WTC11 (cell line): ENCODE results near the gene ARAP1.

Experiments
- CREB1 ChIP-seq: sonication (generic); formaldehyde crosslinking; IDR thresholded peaks from 2 replicates; pipeline ENCODE4 v1.8.0; 2023; ENCODE audit warnings: mild to moderate bottlenecking, missing genetic modification reagents
- ELF4 ChIP-seq: sonication (generic); formaldehyde crosslinking; IDR thresholded peaks from 2 replicates; pipeline ENCODE4 v1.8.1; 2022; ENCODE audit warnings: low read depth, mild to moderate bottlenecking, moderate library complexity, missing genetic modification reagents
- FOXJ3 ChIP-seq: sonication (generic); formaldehyde crosslinking; IDR thresholded peaks from 2 replicates; pipeline ENCODE4 v1.9.0; 2021; ENCODE audit warnings: missing genetic modification reagents, mild to moderate bottlenecking, borderline replicate concordance
- NFYB ChIP-seq: sonication (generic); formaldehyde crosslinking; conservative IDR thresholded peaks from 2 replicates; pipeline ENCODE4 v1.8.0; 2022; ENCODE audit warnings: low read depth, missing genetic modification reagents
- NR1H2 ChIP-seq: sonication (generic); formaldehyde crosslinking; IDR thresholded peaks from 2 replicates; pipeline ENCODE4 v1.9.0; 2021; ENCODE audit warnings: mild to moderate bottlenecking, moderate library complexity, missing genetic modification reagents
- SP1 ChIP-seq: sonication (generic); formaldehyde crosslinking; conservative IDR thresholded peaks from 2 replicates; pipeline ENCODE4 v1.8.1; 2022; ENCODE audit warnings: missing genetic modification reagents
- ZNF121 ChIP-seq: sonication (generic); formaldehyde crosslinking; IDR thresholded peaks from 2 replicates; pipeline ENCODE4 v1.8.0; 2023; ENCODE audit warnings: missing genetic modification reagents
- TF ChIP-seq, protein P1 (sequence below): sonication (generic); formaldehyde crosslinking; IDR thresholded peaks from 2 replicates; pipeline ENCODE4 v1.8.0; 2022; ENCODE audit warnings: mild to moderate bottlenecking, missing genetic modification reagents
- TF ChIP-seq, protein P2 (sequence below): fragments of 200-600 bp; IDR thresholded peaks from 2 replicates; pipeline ENCODE4 v1.8.0; 2022; ENCODE audit warnings: antibody characterized with exemption
- TF ChIP-seq, protein P3 (sequence below): sonication (generic); formaldehyde crosslinking; conservative IDR thresholded peaks from 2 replicates; pipeline ENCODE4 v1.8.1; 2022; ENCODE audit warnings: mild to moderate bottlenecking, missing genetic modification reagents
- TF ChIP-seq, protein P4 (sequence below): sonication (generic); formaldehyde crosslinking; IDR thresholded peaks from 2 replicates; pipeline ENCODE4 v1.8.0; 2022; ENCODE audit warnings: mild to moderate bottlenecking, missing genetic modification reagents

DNA sequence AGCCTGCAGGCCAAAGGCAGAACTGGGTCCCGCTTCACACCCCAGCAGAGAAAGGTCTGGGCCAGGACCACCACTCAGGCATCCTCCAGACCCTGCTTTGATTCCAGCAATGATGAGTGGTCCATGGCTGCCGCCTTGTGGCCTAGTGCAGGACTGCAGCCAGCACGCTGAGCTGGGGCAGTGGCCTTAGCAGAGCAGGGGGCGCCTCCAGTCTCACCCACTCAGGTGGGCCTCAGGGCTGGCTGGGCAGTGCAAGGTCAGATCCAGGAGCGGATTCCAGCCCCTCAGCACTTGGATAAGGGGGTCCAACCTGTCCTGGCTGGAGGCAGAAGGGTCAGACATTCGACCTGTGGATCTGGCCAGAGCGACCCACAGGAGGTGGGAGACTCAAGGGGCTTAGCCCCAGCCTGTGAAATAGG is 68.4 kb downstream of the ARAP1 start:
- TF ChIP-seq, protein P1, sequence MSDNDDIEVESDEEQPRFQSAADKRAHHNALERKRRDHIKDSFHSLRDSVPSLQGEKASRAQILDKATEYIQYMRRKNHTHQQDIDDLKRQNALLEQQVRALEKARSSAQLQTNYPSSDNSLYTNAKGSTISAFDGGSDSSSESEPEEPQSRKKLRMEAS (CRISPR knock-in tag): no peak
- TF ChIP-seq CREB1 (CRISPR knock-in tag): no peak; the same call in 1 of the 2 replicates
- no peak for TF ChIP-seq NFYB (CRISPR knock-in tag)
- TF ChIP-seq ZNF121 (CRISPR knock-in tag): no peak
- TF ChIP-seq ELF4 (CRISPR knock-in tag): no peak
- TF ChIP-seq, protein P2, sequence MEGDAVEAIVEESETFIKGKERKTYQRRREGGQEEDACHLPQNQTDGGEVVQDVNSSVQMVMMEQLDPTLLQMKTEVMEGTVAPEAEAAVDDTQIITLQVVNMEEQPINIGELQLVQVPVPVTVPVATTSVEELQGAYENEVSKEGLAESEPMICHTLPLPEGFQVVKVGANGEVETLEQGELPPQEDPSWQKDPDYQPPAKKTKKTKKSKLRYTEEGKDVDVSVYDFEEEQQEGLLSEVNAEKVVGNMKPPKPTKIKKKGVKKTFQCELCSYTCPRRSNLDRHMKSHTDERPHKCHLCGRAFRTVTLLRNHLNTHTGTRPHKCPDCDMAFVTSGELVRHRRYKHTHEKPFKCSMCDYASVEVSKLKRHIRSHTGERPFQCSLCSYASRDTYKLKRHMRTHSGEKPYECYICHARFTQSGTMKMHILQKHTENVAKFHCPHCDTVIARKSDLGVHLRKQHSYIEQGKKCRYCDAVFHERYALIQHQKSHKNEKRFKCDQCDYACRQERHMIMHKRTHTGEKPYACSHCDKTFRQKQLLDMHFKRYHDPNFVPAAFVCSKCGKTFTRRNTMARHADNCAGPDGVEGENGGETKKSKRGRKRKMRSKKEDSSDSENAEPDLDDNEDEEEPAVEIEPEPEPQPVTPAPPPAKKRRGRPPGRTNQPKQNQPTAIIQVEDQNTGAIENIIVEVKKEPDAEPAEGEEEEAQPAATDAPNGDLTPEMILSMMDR: peak; percentile 96
- no peak for TF ChIP-seq NR1H2 (CRISPR knock-in tag)
- TF ChIP-seq SP1 (CRISPR knock-in tag): no peak
- TF ChIP-seq FOXJ3 (CRISPR knock-in tag): no peak
- TF ChIP-seq, protein P3, sequence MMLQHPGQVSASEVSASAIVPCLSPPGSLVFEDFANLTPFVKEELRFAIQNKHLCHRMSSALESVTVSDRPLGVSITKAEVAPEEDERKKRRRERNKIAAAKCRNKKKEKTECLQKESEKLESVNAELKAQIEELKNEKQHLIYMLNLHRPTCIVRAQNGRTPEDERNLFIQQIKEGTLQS (CRISPR knock-in tag): no peak
- TF ChIP-seq, protein P4, sequence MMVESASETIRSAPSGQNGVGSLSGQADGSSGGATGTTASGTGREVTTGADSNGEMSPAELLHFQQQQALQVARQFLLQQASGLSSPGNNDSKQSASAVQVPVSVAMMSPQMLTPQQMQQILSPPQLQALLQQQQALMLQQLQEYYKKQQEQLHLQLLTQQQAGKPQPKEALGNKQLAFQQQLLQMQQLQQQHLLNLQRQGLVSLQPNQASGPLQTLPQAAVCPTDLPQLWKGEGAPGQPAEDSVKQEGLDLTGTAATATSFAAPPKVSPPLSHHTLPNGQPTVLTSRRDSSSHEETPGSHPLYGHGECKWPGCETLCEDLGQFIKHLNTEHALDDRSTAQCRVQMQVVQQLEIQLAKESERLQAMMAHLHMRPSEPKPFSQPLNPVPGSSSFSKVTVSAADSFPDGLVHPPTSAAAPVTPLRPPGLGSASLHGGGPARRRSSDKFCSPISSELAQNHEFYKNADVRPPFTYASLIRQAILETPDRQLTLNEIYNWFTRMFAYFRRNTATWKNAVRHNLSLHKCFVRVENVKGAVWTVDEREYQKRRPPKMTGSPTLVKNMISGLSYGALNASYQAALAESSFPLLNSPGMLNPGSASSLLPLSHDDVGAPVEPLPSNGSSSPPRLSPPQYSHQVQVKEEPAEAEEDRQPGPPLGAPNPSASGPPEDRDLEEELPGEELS: no peak
